ENCODE results near the gene APOL3. TPM values are rescaled to one million over a fixed set of nuclear protein-coding genes. Genes with fewer than 3 reads are reported as not detected.
"Not testable (repeated sequence)": the region's sequence is repeated elsewhere in the genome, so short reads cannot be mapped to it uniquely, and the experiment has no call there.

APOL3 gene
- total and polyA plus RNA-seq, 7 experiments from 2014 or later: 56.9 to 212 (median 123) TPM

- H3K27ac ChIP-seq (ENCODE audit: low read depth, low read length): no peak overlapping the region
- no peak overlapping the region for H3K4me3 ChIP-seq (ENCODE audit: low read length)
- no peaks in the 10 kb centered on the region for H3K36me3 ChIP-seq (ENCODE audit: control insufficient read depth in 2 of 3, insufficient read depth in 3 of 3, low read length in 3 of 3)
- H3K9me3 Mint-ChIP-seq: peaks cover 0 to 8% (median 0%) of the 10 kb centered on the region in 11 donors
- H3K27me3 ChIP-seq (ENCODE audit: control insufficient read depth in 2 of 2, insufficient read depth in 2 of 2, low read length in 2 of 2): peaks cover 0 to 4% of the 10 kb centered on the region in 2 donors
- ATAC-seq (no peak), DNase-seq (no peak)
- no peak overlapping the region for H3K4me3 Mint-ChIP-seq
- H3K9me3 ChIP-seq (ENCODE audit: control insufficient read depth in 2 of 3, low read length in 3 of 3): no peaks in the 10 kb centered on the region
- peaks cover 0 to 6% (median 0%) of the 10 kb centered on the region in 7 donors for H3K4me1 Mint-ChIP-seq
- H3K27ac Mint-ChIP-seq: no peak overlapping the region
- CTCF ChIA-PET: interaction anchor here (0.6 kb wide), 1 partner anchor 12 kb away, joined by 6 read pairs; no protein-coding TSS in a partner anchor
- intact Hi-C loops (cut with micrococcal nuclease): no loop called here
- no peaks in the 10 kb centered on the region for H3K36me3 Mint-ChIP-seq
- no peaks in the 10 kb centered on the region for H3K4me1 ChIP-seq (ENCODE audit: control insufficient read depth in 2 of 2, insufficient read depth in 2 of 2, low read length in 2 of 2)
- POLR2A ChIA-PET: no interaction called here
- peaks cover 0 to 20% (median 14%) of the 10 kb centered on the region in 5 donors for H3K27me3 Mint-ChIP-seq
Observed at GRCh38 chr22:36102995-36103394, 57.6 kb downstream of the APOL3 start.

GRCh38 chr22:36101756-36102155 is 58.8 kb downstream of the APOL3 start:
- Mint-ChIP-seq H3K27ac (no peak overlapping the region), H3K4me3 (no peak overlapping the region), H3K4me1 (peaks cover 0 to 1% (median 0%) of the 10 kb centered on the region in 7 donors), H3K36me3 (no peaks in the 10 kb centered on the region), H3K27me3 (peaks cover 0 to 20% (median 14%) of the 10 kb centered on the region in 5 donors), H3K9me3 (peaks cover 0 to 8% (median 0%) of the 10 kb centered on the region in 11 donors)
- no peaks in the 10 kb centered on the region for H3K4me1 ChIP-seq (ENCODE audit: control insufficient read depth in 2 of 2, insufficient read depth in 2 of 2, low read length in 2 of 2)
- no peak for ATAC-seq
- CTCF ChIA-PET: no interaction called here
- H3K27me3 ChIP-seq (ENCODE audit: control insufficient read depth in 2 of 2, insufficient read depth in 2 of 2, low read length in 2 of 2): peaks cover 0 to 4% of the 10 kb centered on the region in 2 donors
- no peak overlapping the region for H3K4me3 ChIP-seq (ENCODE audit: low read length)
- H3K9me3 ChIP-seq (ENCODE audit: control insufficient read depth in 2 of 3, low read length in 3 of 3): no peaks in the 10 kb centered on the region
- POLR2A ChIA-PET: no interaction called here
- no peak for DNase-seq
- intact Hi-C loops (cut with micrococcal nuclease): no loop called here
- H3K27ac ChIP-seq (ENCODE audit: low read depth, low read length): no peak overlapping the region
- no peaks in the 10 kb centered on the region for H3K36me3 ChIP-seq (ENCODE audit: control insufficient read depth in 2 of 3, insufficient read depth in 3 of 3, low read length in 3 of 3)

GRCh38 chr22:36100908-36101307 is 59.6 kb downstream of the APOL3 start:
- POLR2A ChIA-PET, H3K4me1 Mint-ChIP-seq: not testable (repeated sequence)

GRCh38 chr22:36100134-36100824 is 60.3 kb downstream of the APOL3 start:
- Mint-ChIP-seq H3K27me3 (peaks cover 0 to 20% (median 11%) of the 10 kb centered on the region in 5 donors), H3K27ac (no peak overlapping the region), H3K9me3 (peaks cover 0 to 8% (median 0%) of the 10 kb centered on the region in 11 donors), H3K36me3 (no peaks in the 10 kb centered on the region), H3K4me3 (no peak overlapping the region), H3K4me1 (no peaks in the 10 kb centered on the region)
- Histone ChIP-seq H3K27ac (ENCODE audit: low read depth, low read length) (no peak overlapping the region), H3K27me3 (ENCODE audit: control insufficient read depth in 2 of 2, insufficient read depth in 2 of 2, low read length in 2 of 2) (peaks cover 0 to 4% of the 10 kb centered on the region in 2 donors), H3K9me3 (ENCODE audit: control insufficient read depth in 2 of 3, low read length in 3 of 3) (no peaks in the 10 kb centered on the region), H3K4me1 (ENCODE audit: control insufficient read depth in 2 of 2, insufficient read depth in 2 of 2, low read length in 2 of 2) (no peaks in the 10 kb centered on the region), H3K36me3 (ENCODE audit: control insufficient read depth in 2 of 3, insufficient read depth in 3 of 3, low read length in 3 of 3) (no peaks in the 10 kb centered on the region), H3K4me3 (ENCODE audit: low read length) (no peak overlapping the region)
- DNase-seq (no peak), ATAC-seq (no peak)
- ChIA-PET CTCF (interaction anchor here (0.9 kb wide), 1 partner anchor 33 kb away, joined by 3 read pairs; no protein-coding TSS in a partner anchor), POLR2A (no interaction called here)
- intact Hi-C loops (cut with micrococcal nuclease): no loop called here

More at GRCh38 chr22:36100908-36101307, 59.6 kb downstream of the APOL3 start:
- H3K4me1 ChIP-seq (ENCODE audit: control insufficient read depth in 2 of 2, insufficient read depth in 2 of 2, low read length in 2 of 2); H3K9me3 ChIP-seq (ENCODE audit: control insufficient read depth in 2 of 3, low read length in 3 of 3); CTCF ChIA-PET; H3K9me3 Mint-ChIP-seq; H3K36me3 ChIP-seq (ENCODE audit: control insufficient read depth in 2 of 3, insufficient read depth in 3 of 3, low read length in 3 of 3); intact Hi-C loops (cut with micrococcal nuclease); H3K4me3 ChIP-seq (ENCODE audit: low read length); DNase-seq; H3K4me3 Mint-ChIP-seq; H3K27me3 ChIP-seq (ENCODE audit: control insufficient read depth in 2 of 2, insufficient read depth in 2 of 2, low read length in 2 of 2); H3K27ac Mint-ChIP-seq; ATAC-seq; H3K27ac ChIP-seq (ENCODE audit: low read depth, low read length); H3K36me3 Mint-ChIP-seq: not testable (repeated sequence)
- H3K27me3 Mint-ChIP-seq: peaks cover 0 to 20% (median 14%) of the 10 kb centered on the region in 5 donors

- intact Hi-C loops (cut with micrococcal nuclease); H3K27ac ChIP-seq (ENCODE audit: low read depth, low read length); H3K9me3 Mint-ChIP-seq; H3K9me3 ChIP-seq (ENCODE audit: control insufficient read depth in 2 of 3, low read length in 3 of 3); H3K4me3 Mint-ChIP-seq; H3K36me3 Mint-ChIP-seq; DNase-seq; CTCF ChIA-PET; H3K4me1 Mint-ChIP-seq; ATAC-seq; POLR2A ChIA-PET; H3K36me3 ChIP-seq (ENCODE audit: control insufficient read depth in 2 of 3, insufficient read depth in 3 of 3, low read length in 3 of 3); H3K4me1 ChIP-seq (ENCODE audit: control insufficient read depth in 2 of 2, insufficient read depth in 2 of 2, low read length in 2 of 2); H3K27ac Mint-ChIP-seq; H3K4me3 ChIP-seq (ENCODE audit: low read length); H3K27me3 ChIP-seq (ENCODE audit: control insufficient read depth in 2 of 2, insufficient read depth in 2 of 2, low read length in 2 of 2): not testable (repeated sequence)
- peaks cover 0 to 20% (median 11%) of the 10 kb centered on the region in 5 donors for H3K27me3 Mint-ChIP-seq
Observed at GRCh38 chr22:36099561-36099960, 61.0 kb downstream of the APOL3 start.

GRCh38 chr22:36097880-36098279 is 62.7 kb downstream of the APOL3 start:
- Mint-ChIP-seq H3K27ac (no peak overlapping the region), H3K36me3 (no peaks in the 10 kb centered on the region), H3K4me3 (no peak overlapping the region), H3K4me1 (no peaks in the 10 kb centered on the region), H3K9me3 (peaks cover 0 to 8% (median 0%) of the 10 kb centered on the region in 11 donors), H3K27me3 (peaks cover 0 to 11% (median 10%) of the 10 kb centered on the region in 5 donors)
- Histone ChIP-seq H3K27ac (ENCODE audit: low read depth, low read length) (no peak overlapping the region), H3K27me3 (ENCODE audit: control insufficient read depth in 2 of 2, insufficient read depth in 2 of 2, low read length in 2 of 2) (peaks cover 0 to 2% of the 10 kb centered on the region in 2 donors), H3K36me3 (ENCODE audit: control insufficient read depth in 2 of 3, insufficient read depth in 3 of 3, low read length in 3 of 3) (no peaks in the 10 kb centered on the region), H3K4me1 (ENCODE audit: control insufficient read depth in 2 of 2, insufficient read depth in 2 of 2, low read length in 2 of 2) (no peaks in the 10 kb centered on the region), H3K4me3 (ENCODE audit: low read length) (no peak overlapping the region), H3K9me3 (ENCODE audit: control insufficient read depth in 2 of 3, low read length in 3 of 3) (no peaks in the 10 kb centered on the region)
- ChIA-PET POLR2A (no interaction called here), CTCF (interaction anchor here (0.6 kb wide), 1 partner anchor 445 kb away, joined by 3 read pairs; no protein-coding TSS in a partner anchor)
- no peak for ATAC-seq
- intact Hi-C loops (cut with micrococcal nuclease): no loop called here
- no peak for DNase-seq

GRCh38 chr22:36090772-36091171 is 69.8 kb downstream of the APOL3 start:
- H3K27me3 ChIP-seq (ENCODE audit: control insufficient read depth in 2 of 2, insufficient read depth in 2 of 2, low read length in 2 of 2); H3K4me3 ChIP-seq (ENCODE audit: low read length); CTCF ChIA-PET; H3K27ac Mint-ChIP-seq; H3K27ac ChIP-seq (ENCODE audit: low read depth, low read length); H3K4me3 Mint-ChIP-seq; H3K9me3 Mint-ChIP-seq; POLR2A ChIA-PET; H3K36me3 ChIP-seq (ENCODE audit: control insufficient read depth in 2 of 3, insufficient read depth in 3 of 3, low read length in 3 of 3); H3K4me1 Mint-ChIP-seq; ATAC-seq; H3K9me3 ChIP-seq (ENCODE audit: control insufficient read depth in 2 of 3, low read length in 3 of 3); H3K27me3 Mint-ChIP-seq; DNase-seq; H3K36me3 Mint-ChIP-seq; intact Hi-C loops (cut with micrococcal nuclease); H3K4me1 ChIP-seq (ENCODE audit: control insufficient read depth in 2 of 2, insufficient read depth in 2 of 2, low read length in 2 of 2): not testable (repeated sequence)

Measured in naive thymus-derived CD4-positive, alpha-beta T cell (primary cell).